CD4-positive, alpha-beta T cell treated with Interleukin-15 for 4 hours (primary cell): ENCODE data around the gene ABCC11.

Experiments used
- DNase-seq: peaks from one replicate; pipeline ENCODE4 v3.0.0-alpha.2; 2020; ENCODE audit warnings: low spot score

ABCC11 gene

GRCh38 chr16:48247311-48247710, at the start of gene ABCC11:
TSS of gene ABCC11 (minus strand) at chr16:48247539. CDS start at chr16:48231921, 15,618 bp downstream.
- no peak for DNase-seq

- DNase-seq, result no peak
Observed at GRCh38 chr16:48295488-48296281, 48.3 kb upstream of the ABCC11 start.

- DNase-seq, result no peak
Observed at GRCh38 chr16:48294724-48295123, 47.4 kb upstream of the ABCC11 start.

GRCh38 chr16:48292452-48292851, 45.1 kb upstream of the ABCC11 start:
- no peak for DNase-seq

- DNase-seq, result no peak
Observed at GRCh38 chr16:48291754-48292153, 44.4 kb upstream of the ABCC11 start.

- DNase-seq, result no peak
Observed at GRCh38 chr16:48291303-48291702, 44.0 kb upstream of the ABCC11 start.

- DNase-seq, result no peak
Observed at GRCh38 chr16:48287239-48287638, 39.9 kb upstream of the ABCC11 start.

GRCh38 chr16:48284772-48285409, 37.6 kb upstream of the ABCC11 start:
- DNase-seq, result peak; percentile 17

- no peak for DNase-seq
Observed at GRCh38 chr16:48282636-48283263, 35.4 kb upstream of the ABCC11 start.

- DNase-seq, result no peak
Observed at GRCh38 chr16:48280546-48280945, 33.2 kb upstream of the ABCC11 start.

GRCh38 chr16:48279199-48279598, 31.9 kb upstream of the ABCC11 start:
- no peak for DNase-seq

GRCh38 chr16:48277158-48277557, 29.8 kb upstream of the ABCC11 start:
- DNase-seq, result no peak

GRCh38 chr16:48276102-48276501, 28.8 kb upstream of the ABCC11 start:
- no peak for DNase-seq

- no peak for DNase-seq
Observed at GRCh38 chr16:48274476-48274875, 27.1 kb upstream of the ABCC11 start.

- DNase-seq, result no peak
Observed at GRCh38 chr16:48272837-48273421, 25.6 kb upstream of the ABCC11 start.

- no peak for DNase-seq
Observed at GRCh38 chr16:48271728-48272127, 24.4 kb upstream of the ABCC11 start.

GRCh38 chr16:48269011-48269410, 21.7 kb upstream of the ABCC11 start:
- DNase-seq, result no peak

- DNase-seq, result no peak
Observed at GRCh38 chr16:48262631-48263030, 15.3 kb upstream of the ABCC11 start.

- no peak for DNase-seq
Observed at GRCh38 chr16:48261569-48261968, 14.2 kb upstream of the ABCC11 start.

- no peak for DNase-seq
Observed at GRCh38 chr16:48256579-48257177, 9.3 kb upstream of the ABCC11 start.

- DNase-seq, result no peak
Observed at GRCh38 chr16:48252013-48252412, 4.7 kb upstream of the ABCC11 start.

GRCh38 chr16:48250520-48251278, 3.4 kb upstream of the ABCC11 start:
- no peak for DNase-seq
